Naive thymus-derived CD4-positive, alpha-beta T cell (primary cell): ENCODE measurements around the gene LBX2. TPM values are rescaled to one million over a fixed set of nuclear protein-coding genes. Genes with fewer than 3 reads are reported as not detected.
"Not testable (repeated sequence)": the region's sequence is repeated elsewhere in the genome, so short reads cannot be mapped to it uniquely, and the experiment has no call there.

Experiments
- ATAC-seq: fragments of 150-1000 bp; cut with Tn5 transposase; 2 replicates; pipeline ENCODE4 v1.10.0; 2021; ENCODE audit warnings: mild to moderate bottlenecking, moderate library complexity
- CTCF ChIA-PET: fragments of 350-600 bp; sonication (Branson Sonifier 250); formaldehyde crosslinking; loops from one replicate; lab custom pipeline; 2021; ENCODE audit warnings: antibody characterized with exemption; lab: Charles Lee
- POLR2A ChIA-PET: fragments of 350-600 bp; sonication (Branson Sonifier 250); formaldehyde crosslinking; loops from one replicate; lab custom pipeline; 2021; ENCODE audit warnings: antibody characterized with exemption, inconsistent platforms; lab: Charles Lee
- DNase-seq, 9 donors: peaks; one replicate each; pipeline versions ENCODE4 v3.0.0 to v3.0.0-alpha.2; 2020 to 2022; ENCODE audit warnings: mixed read lengths in 1 of 9
- H3K27ac ChIP-seq: one replicate; pipeline ENCODE4 v1.7.0; 2013; ENCODE audit warnings: mild to moderate bottlenecking, low read depth, low read length, moderate library complexity
- H3K27me3 ChIP-seq, 2 donors: one replicate each; pipeline ENCODE4 v1.7.0; 2013; ENCODE audit warnings: low read length in 2 of 2, mild to moderate bottlenecking in 2 of 2, moderate library complexity in 2 of 2; ENCODE audit not compliant: control insufficient read depth in 2 of 2, insufficient read depth in 2 of 2
- H3K36me3 ChIP-seq, 3 experiments: 1 replicate in 2 of 3; 2 replicates in 1 of 3; pipeline ENCODE4 v1.7.0; 2013; ENCODE audit warnings: low read length in 3 of 3, mild to moderate bottlenecking in 3 of 3, moderate library complexity in 1 of 3; ENCODE audit not compliant: insufficient read depth in 3 of 3, control insufficient read depth in 2 of 3
- H3K4me1 ChIP-seq, 2 donors: one replicate each; pipeline ENCODE4 v1.7.0; 2013; ENCODE audit warnings: low read length in 2 of 2, mild to moderate bottlenecking in 2 of 2, moderate library complexity in 1 of 2; ENCODE audit not compliant: control insufficient read depth in 2 of 2, insufficient read depth in 2 of 2
- H3K4me3 ChIP-seq: 2 replicates; pipeline ENCODE4 v1.7.0; 2013; ENCODE audit warnings: mild to moderate bottlenecking, low read length
- H3K9me3 ChIP-seq, 3 experiments: 1 replicate in 2 of 3; 2 replicates in 1 of 3; pipeline ENCODE4 v1.7.0; 2013; ENCODE audit warnings: low read length in 3 of 3; ENCODE audit not compliant: control insufficient read depth in 2 of 3
- H3K27ac Mint-ChIP-seq, 9 donors: one replicate each; pipeline ENCODE4 v1.8.0; 2020 to 2022; ENCODE audit warnings: mixed read lengths in 9 of 9, mild to moderate bottlenecking in 8 of 9, moderate library complexity in 5 of 9, inconsistent platforms in 2 of 9
- H3K27me3 Mint-ChIP-seq, 5 donors: one replicate each; pipeline ENCODE4 v1.8.0; 2021 to 2022; ENCODE audit warnings: mixed read lengths in 5 of 5, mild to moderate bottlenecking in 1 of 5
- H3K36me3 Mint-ChIP-seq, 5 donors: one replicate each; pipeline ENCODE4 v1.8.0; 2020 to 2022; ENCODE audit warnings: mixed read lengths in 5 of 5, mild to moderate bottlenecking in 3 of 5, inconsistent platforms in 1 of 5
- H3K4me1 Mint-ChIP-seq, 7 donors: one replicate each; pipeline ENCODE4 v1.8.0; 2020 to 2022; ENCODE audit warnings: mixed read lengths in 7 of 7, mild to moderate bottlenecking in 3 of 7, inconsistent platforms in 1 of 7
- H3K4me3 Mint-ChIP-seq, 10 donors: one replicate each; pipeline ENCODE4 v1.8.0; 2020 to 2022; ENCODE audit warnings: mild to moderate bottlenecking in 10 of 10, mixed read lengths in 10 of 10, moderate library complexity in 6 of 10, inconsistent platforms in 2 of 10
- H3K9me3 Mint-ChIP-seq, 11 donors: one replicate each; pipeline ENCODE4 v1.8.0; 2020 to 2022; ENCODE audit warnings: mixed read lengths in 11 of 11, mild to moderate bottlenecking in 4 of 11, inconsistent platforms in 1 of 11, moderate library complexity in 1 of 11
- intact Hi-C, 2 donors: fragments of 100-400 bp; cut with micrococcal nuclease; formaldehyde crosslinking; loops; one replicate each; pipeline ENCODE4 v1.15.1; 2023
- polyA plus RNA-seq, 2 donors: library from polyadenylated mRNA; unstranded; fragments of 300-500 nt; fragmentation: Illumina TruSeq; gene quantifications; one replicate each; pipeline ENCODE4 v1.2.3, GENCODE V29; 2021
- total RNA-seq, 6 experiments: library from RNA in 5 of 6; stranded (reverse) in 5 of 6; gene quantifications; 1 replicate in 5 of 6; 2 replicates in 1 of 6; pipeline ENCODE4 v1.2.3 and lab custom pipeline; 2021 to 2026

The LBX2 gene
- total and polyA plus RNA-seq, 7 experiments from 2014 or later: 0.44 to 0.65 TPM; not detected in 5

DNA sequence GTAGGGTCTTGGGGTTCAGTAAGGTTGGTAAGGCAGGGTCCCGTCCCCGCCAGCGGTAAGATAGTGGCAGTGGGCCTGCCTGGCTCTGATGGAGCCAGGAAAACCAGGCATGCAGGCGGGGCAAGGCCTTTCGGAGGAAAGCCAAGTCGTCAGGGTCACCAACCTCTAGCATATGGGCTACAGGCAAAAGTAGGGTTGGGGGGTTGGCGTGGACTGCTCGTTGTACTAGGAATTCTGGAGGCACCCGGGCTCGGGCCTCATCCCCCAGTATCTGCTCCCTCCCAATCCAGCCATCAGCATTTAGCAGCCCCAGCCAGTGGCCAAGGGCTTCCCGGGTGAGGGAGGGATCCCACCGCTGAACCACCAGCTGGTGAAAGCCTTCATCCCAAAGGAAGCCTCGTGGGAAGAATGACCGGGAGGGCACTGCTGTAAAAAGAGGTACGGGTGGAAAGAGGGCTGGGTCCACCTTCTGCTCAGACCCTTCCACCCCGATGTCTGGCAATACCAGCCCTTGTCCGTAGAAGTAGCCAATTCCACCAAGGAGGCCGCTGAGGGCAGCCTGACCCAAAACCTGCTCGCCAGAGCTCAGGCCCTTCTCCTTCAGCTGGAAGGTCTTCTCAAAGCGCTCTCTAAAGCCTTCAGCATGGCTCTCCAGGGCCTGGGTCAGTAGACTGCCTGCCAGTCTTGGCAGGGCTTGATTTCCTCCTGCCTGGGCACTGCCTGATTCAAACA is 37.2 kb downstream of the LBX2 start:
- peaks cover 0 to 9% (median under 1%) of the 10 kb centered on the region in 5 donors for H3K36me3 Mint-ChIP-seq
- Histone ChIP-seq H3K9me3 (no peaks in the 10 kb centered on the region), H3K27me3 (no peaks in the 10 kb centered on the region), H3K4me3 (no peak overlapping the region), H3K27ac (no peak overlapping the region), H3K4me1 (peaks cover 15% of the 10 kb centered on the region in 2 donors), H3K36me3 (peaks cover 0 to 29% (median 0%) of the 10 kb centered on the region in 3 experiments)
- peaks cover 0 to 2% (median 0%) of the 10 kb centered on the region in 5 donors for H3K27me3 Mint-ChIP-seq
- peaks cover 0 to 4% (median 0%) of the 10 kb centered on the region in 11 donors for H3K9me3 Mint-ChIP-seq
- DNase-seq: no peak
- H3K27ac Mint-ChIP-seq: peak overlapping the region in 3 of 9 donors; percentile 18 to 78 (median 51)
- H3K4me3 Mint-ChIP-seq: peak overlapping the region in 5 of 10 donors; percentile 10 to 95 (median 42)
- ChIA-PET CTCF (no interaction called here), POLR2A (interaction anchor here (0.9 to 10.8 kb wide), 3 partner anchors 9 to 19 kb away, joined by 3 to 197 read pairs (median 177); partner anchors contain the start of genes CCDC142, MRPL53 and TTC31)
- ATAC-seq: no peak
- intact Hi-C loops: no loop called here
- H3K4me1 Mint-ChIP-seq: peaks cover 7 to 53% (median 42%) of the 10 kb centered on the region in 7 donors

DNA sequence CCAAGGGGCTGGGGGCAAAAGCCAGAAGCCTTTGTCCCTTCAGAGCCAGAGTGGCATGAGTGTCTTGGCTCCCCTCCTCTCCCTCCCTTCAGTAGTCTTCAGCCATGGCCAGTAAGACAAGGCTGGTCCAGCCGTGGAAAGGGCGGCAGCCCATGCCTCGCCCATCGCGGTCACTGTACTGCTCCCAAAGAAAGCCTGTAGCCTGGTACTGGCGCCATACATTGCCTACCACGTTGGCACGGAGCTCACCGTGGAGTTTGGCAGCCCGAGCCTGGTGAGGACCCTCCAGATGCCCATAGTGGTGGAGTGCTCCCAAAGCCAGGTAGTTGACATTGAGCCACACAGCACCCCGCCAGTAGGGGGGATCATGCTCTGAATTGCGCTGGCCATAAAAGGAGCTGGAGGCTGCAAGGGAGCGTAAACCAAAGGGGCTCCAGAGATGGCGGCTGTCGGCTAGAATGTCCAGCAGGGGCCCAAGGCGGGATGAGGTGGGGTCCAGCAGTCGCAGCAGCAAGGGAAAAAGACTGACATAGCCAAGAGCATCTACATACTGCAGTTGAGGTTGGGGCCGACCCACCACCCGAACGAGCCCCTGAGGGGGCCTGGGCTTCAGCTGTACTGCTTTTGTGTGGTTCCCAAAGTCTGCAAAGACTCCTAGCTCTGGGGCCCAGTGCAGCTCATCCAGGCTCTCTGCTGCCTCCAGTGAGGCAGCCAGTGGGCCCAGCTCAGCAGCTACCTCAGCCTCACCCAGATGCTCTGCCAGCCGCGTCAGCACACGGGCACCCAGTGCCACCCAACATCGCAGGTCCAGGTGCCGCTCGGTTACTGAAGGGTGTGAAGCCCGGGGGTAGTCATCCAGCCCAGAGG is 38.0 kb downstream of the LBX2 start:
- intact Hi-C loops: no loop called here
- Histone ChIP-seq H3K27me3 (no peaks in the 10 kb centered on the region), H3K27ac (no peak overlapping the region), H3K36me3 (peaks cover 0 to 29% (median 0%) of the 10 kb centered on the region in 3 experiments), H3K9me3 (no peaks in the 10 kb centered on the region), H3K4me1 (peaks cover 23% of the 10 kb centered on the region in 2 donors), H3K4me3 (no peak overlapping the region)
- Mint-ChIP-seq H3K27ac (peak overlapping the region in 2 of 9 donors; percentile 51 to 76), H3K4me1 (peaks cover 15 to 61% (median 50%) of the 10 kb centered on the region in 7 donors), H3K36me3 (peaks cover 0 to 9% (median 6%) of the 10 kb centered on the region in 5 donors), H3K4me3 (peak overlapping the region in 2 of 10 donors; percentile 20 to 34), H3K9me3 (peaks cover 0 to 8% (median 0%) of the 10 kb centered on the region in 11 donors), H3K27me3 (peaks cover 0 to 2% (median 0%) of the 10 kb centered on the region in 5 donors)
- DNase-seq (no peak), ATAC-seq (no peak)
- CTCF ChIA-PET: no interaction called here
- POLR2A ChIA-PET: interaction anchor here (0.9 to 10.8 kb wide), 4 partner anchors 8 to 20 kb away, joined by 3 to 197 read pairs (median 90); partner anchors contain the start of genes CCDC142, MRPL53 and TTC31

DNA sequence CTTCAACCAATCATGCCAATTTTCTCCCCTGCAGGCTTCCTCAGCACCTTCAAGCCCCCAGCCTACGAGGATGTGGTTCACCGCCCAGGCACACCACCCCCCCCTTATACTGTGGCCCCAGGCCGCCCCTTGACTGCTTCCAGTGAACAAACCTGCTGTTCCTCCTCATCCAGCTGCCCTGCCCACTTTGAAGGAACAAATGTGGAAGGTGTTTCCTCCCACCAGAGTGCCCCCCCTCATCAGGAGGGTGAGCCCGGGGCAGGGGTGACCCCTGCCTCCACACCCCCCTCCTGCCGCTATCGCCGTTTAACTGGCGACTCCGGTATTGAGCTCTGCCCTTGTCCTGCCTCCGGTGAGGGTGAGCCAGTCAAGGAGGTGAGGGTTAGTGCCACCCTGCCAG is 39.2 kb downstream of the LBX2 start:
- POLR2A ChIA-PET: interaction anchor here (1.0 to 10.8 kb wide), 3 partner anchors 10 to 21 kb away, joined by 3 to 197 read pairs (median 177); partner anchors contain the start of genes CCDC142, MRPL53 and TTC31
- H3K9me3 ChIP-seq, H3K27me3 Mint-ChIP-seq, H3K4me3 ChIP-seq, H3K27ac ChIP-seq, H3K27me3 ChIP-seq, ATAC-seq, DNase-seq, intact Hi-C loops, H3K9me3 Mint-ChIP-seq: not testable (repeated sequence)
- CTCF ChIA-PET: interaction anchor here (0.5 kb wide), 1 partner anchor 635 kb away, joined by 3 read pairs; no protein-coding TSS in a partner anchor
- peaks cover 28 to 63% (median 54%) of the 10 kb centered on the region in 7 donors for H3K4me1 Mint-ChIP-seq
- H3K27ac Mint-ChIP-seq: peak overlapping the region in 5 of 9 donors; percentile 34 to 100 (median 91)
- peaks cover 0 to 29% (median 0%) of the 10 kb centered on the region in 3 experiments for H3K36me3 ChIP-seq
- H3K4me3 Mint-ChIP-seq: peak overlapping the region in 9 of 10 donors; percentile 87 to 99 (median 97)
- peaks cover 35 to 36% of the 10 kb centered on the region in 2 donors for H3K4me1 ChIP-seq
- peaks cover 0 to 12% (median 6%) of the 10 kb centered on the region in 5 donors for H3K36me3 Mint-ChIP-seq

DNA sequence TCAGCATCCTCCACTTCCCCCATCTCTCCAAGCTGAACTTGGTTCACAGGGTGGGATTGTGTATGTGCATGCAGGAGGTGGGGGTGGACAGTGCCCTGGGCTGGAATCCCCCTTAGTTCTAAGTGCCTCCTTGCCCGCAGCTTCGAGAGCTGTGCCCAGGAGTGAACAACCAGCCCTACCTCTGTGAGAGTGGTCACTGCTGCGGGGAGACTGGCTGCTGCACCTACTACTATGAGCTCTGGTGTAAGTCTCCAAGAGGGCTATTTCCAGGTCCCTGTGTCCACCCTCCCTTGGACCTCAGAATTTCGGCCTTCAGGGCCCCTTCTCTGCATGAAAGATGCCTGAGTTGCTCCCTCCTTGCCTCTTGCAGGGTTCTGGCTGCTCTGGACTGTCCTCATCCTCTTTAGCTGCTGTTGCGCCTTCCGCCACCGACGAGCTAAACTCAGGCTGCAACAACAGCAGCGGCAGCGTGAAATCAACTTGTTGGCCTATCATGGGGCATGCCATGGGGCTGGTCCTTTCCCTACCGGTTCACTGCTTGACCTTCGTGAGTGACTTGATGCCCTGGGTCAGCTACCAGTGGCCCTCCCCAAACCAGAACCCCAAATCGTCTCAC is 39.8 kb downstream of the LBX2 start:
- Histone ChIP-seq H3K4me1 (peaks cover 34 to 36% of the 10 kb centered on the region in 2 donors), H3K27ac (peak overlapping the region; percentile 100)
- peaks cover 34 to 69% (median 60%) of the 10 kb centered on the region in 7 donors for H3K4me1 Mint-ChIP-seq

DNA sequence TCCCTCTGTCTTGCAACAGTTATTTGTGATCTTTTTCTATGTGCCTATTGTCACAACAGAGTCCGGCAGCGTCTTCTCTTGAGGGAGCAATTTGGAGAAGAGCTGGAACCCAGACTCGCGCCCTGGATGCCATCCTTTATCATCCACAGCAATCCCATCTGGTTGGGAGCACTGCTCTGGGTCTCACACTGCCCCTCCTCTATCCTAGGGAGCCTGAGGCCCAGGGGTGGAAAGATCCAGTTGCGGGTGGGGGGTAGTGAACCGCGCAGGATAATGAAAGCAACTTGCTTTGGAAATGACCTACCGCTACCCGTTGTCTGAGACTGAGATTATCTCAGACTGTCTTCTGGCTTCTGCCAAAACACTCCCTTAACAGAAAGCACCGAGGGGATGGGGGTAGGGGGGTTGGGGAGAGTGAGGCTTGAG is 40.5 kb downstream of the LBX2 start:
- POLR2A ChIA-PET: interaction anchor here (0.6 to 10.8 kb wide), 17 partner anchors 8 to 722 kb away, joined by 3 to 197 read pairs (median 6); partner anchors contain the start of genes AUP1, C2orf81, CCDC142 and DQX1
- peaks cover 0 to 2% (median 0%) of the 10 kb centered on the region in 5 donors for H3K27me3 Mint-ChIP-seq
- intact Hi-C loops: loop anchor here (1.0 to 10.0 kb wide), 16 partner anchors 13 to 1387 kb away; partner anchors contain the start of genes AUP1 (in 2 of the 2), C2orf81 (in 2 of the 2), HTRA2 (in 2 of the 2) and MRPL53 (in 2 of the 2)
- CTCF ChIA-PET: interaction anchor here (1.2 to 3.9 kb wide), 3 partner anchors 15 to 72 kb away, joined by 4 to 30 read pairs (median 6); partner anchors contain the start of genes CCDC142 and TTC31
- peak overlapping the region; percentile 70 for H3K4me3 ChIP-seq
- H3K36me3 Mint-ChIP-seq: peaks cover 0 to 17% (median 6%) of the 10 kb centered on the region in 5 donors
- no peaks in the 10 kb centered on the region for H3K27me3 ChIP-seq
- peaks cover 38 to 68% (median 62%) of the 10 kb centered on the region in 7 donors for H3K4me1 Mint-ChIP-seq
- ATAC-seq (no peak), DNase-seq (peak in 1 of 9 donors; percentile 46)
- peaks cover 30 to 32% of the 10 kb centered on the region in 2 donors for H3K4me1 ChIP-seq
- no peaks in the 10 kb centered on the region for H3K9me3 ChIP-seq
- H3K36me3 ChIP-seq: peaks cover 0 to 29% (median 0%) of the 10 kb centered on the region in 3 experiments
- peak overlapping the region; percentile 87 to 99 (median 96) for H3K4me3 Mint-ChIP-seq
- H3K27ac Mint-ChIP-seq: peak overlapping the region; percentile 88 to 100 (median 99)
- H3K27ac ChIP-seq: peak overlapping the region; percentile 100
- H3K9me3 Mint-ChIP-seq: peaks cover 0 to 8% (median 0%) of the 10 kb centered on the region in 11 donors

More for the DNA sequence above, 39.8 kb downstream of the LBX2 start:
- intact Hi-C loops: loop anchor here (2.0 to 10.0 kb wide), 6 partner anchors 193 to 1387 kb away; partner anchors contain the start of genes SEMA4F (in 2 of the 2), DGUOK (in 1 of the 2), HK2 (in 1 of the 2) and MTHFD2 (in 1 of the 2)
- peaks cover 0 to 29% (median 0%) of the 10 kb centered on the region in 3 experiments for H3K36me3 ChIP-seq
- not testable (repeated sequence) for H3K9me3 Mint-ChIP-seq, H3K27me3 Mint-ChIP-seq, H3K4me3 ChIP-seq, H3K27me3 ChIP-seq, ATAC-seq, DNase-seq, H3K9me3 ChIP-seq
- Mint-ChIP-seq H3K36me3 (peaks cover 0 to 15% (median 6%) of the 10 kb centered on the region in 5 donors), H3K27ac (peak overlapping the region in 8 of 9 donors; percentile 83 to 100 (median 98)), H3K4me3 (peak overlapping the region; percentile 87 to 99 (median 96))
- ChIA-PET CTCF (interaction anchor here (0.5 to 3.9 kb wide), 2 partner anchors 22 to 634 kb away, joined by 3 to 30 read pairs; partner anchors contain the start of genes CCDC142 and TTC31), POLR2A (interaction anchor here (1.6 to 10.8 kb wide), 7 partner anchors 8 to 128 kb away, joined by 6 to 197 read pairs (median 21); partner anchors contain the start of genes AUP1, C2orf81, CCDC142 and HTRA2)
